OCI-LY1 (cell line): ENCODE results near the gene GLRA3.

Experiments
- H2AFZ ChIP-seq: fragments of 200-600 bp; sonication (generic), shearing (Covaris generic); 2 replicates; pipeline ENCODE4 v1.6.0; 2014; ENCODE audit warnings: antibody characterized with exemption, mild to moderate bottlenecking, low read length
- H3F3A ChIP-seq: fragments of 200-600 bp; sonication (generic), shearing (Covaris generic); 2 replicates; pipeline ENCODE4 v1.6.0; 2014; ENCODE audit warnings: mild to moderate bottlenecking, antibody characterized with exemption, low read length, moderate library complexity; ENCODE audit not compliant: insufficient read depth
- H3K27ac ChIP-seq: fragments of 200-600 bp; sonication (generic); 2 replicates; pipeline ENCODE4 v1.5.1; 2014; ENCODE audit warnings: low read length, mixed run types, mild to moderate bottlenecking, low read depth; ENCODE audit not compliant: poor library complexity, severe bottlenecking
- H3K27me3 ChIP-seq: fragments of 200-600 bp; sonication (generic); 2 replicates; pipeline ENCODE4 v1.6.0; 2014; ENCODE audit warnings: antibody characterized with exemption, mild to moderate bottlenecking, low read length, moderate library complexity; ENCODE audit not compliant: insufficient read depth
- H3K36me3 ChIP-seq: fragments of 200-600 bp; sonication (generic); 2 replicates; pipeline ENCODE4 v1.6.1; 2014; ENCODE audit warnings: mild to moderate bottlenecking, antibody characterized with exemption, low read length, moderate library complexity, mixed read lengths; ENCODE audit not compliant: insufficient read depth
- H3K4me1 ChIP-seq: fragments of 200-600 bp; sonication (generic); 2 replicates; pipeline ENCODE4 v1.5.1; 2014; ENCODE audit warnings: mild to moderate bottlenecking, low read length, moderate library complexity; ENCODE audit not compliant: insufficient read depth, severe bottlenecking
- H3K4me2 ChIP-seq: fragments of 200-600 bp; sonication (generic), shearing (Covaris generic); 2 replicates; pipeline ENCODE4 v1.6.1; 2014; ENCODE audit warnings: low read length
- H3K4me3 ChIP-seq: fragments of 200-600 bp; sonication (generic); 2 replicates; pipeline ENCODE4 v1.5.1; 2014; ENCODE audit warnings: low read length, low read depth, mild to moderate bottlenecking, mixed read lengths; ENCODE audit not compliant: poor library complexity, severe bottlenecking
- H3K79me2 ChIP-seq: fragments of 200-600 bp; shearing (Covaris generic); 2 replicates; pipeline ENCODE4 v1.6.1; 2016; ENCODE audit warnings: mixed run types, low read length, mixed read lengths; ENCODE audit not compliant: insufficient read depth
- H3K9ac ChIP-seq: fragments of 200-600 bp; sonication (generic), shearing (Covaris generic); 2 replicates; pipeline ENCODE4 v1.6.1; 2014; ENCODE audit warnings: mild to moderate bottlenecking, low read length, mixed read lengths
- H3K9me2 ChIP-seq: fragments of 200-600 bp; sonication (generic), shearing (Covaris generic); 2 replicates; pipeline ENCODE4 v1.6.1; 2014; ENCODE audit warnings: low read depth, mild to moderate bottlenecking, low read length, mixed read lengths
- H3K9me3 ChIP-seq: fragments of 200-600 bp; shearing (Covaris generic); 2 replicates; pipeline ENCODE4 v1.6.1; 2014; ENCODE audit warnings: low read length, mixed read lengths
- H4K20me1 ChIP-seq: fragments of 200-600 bp; sonication (generic), shearing (Covaris generic); 2 replicates; pipeline ENCODE4 v1.6.0; 2016; ENCODE audit warnings: mild to moderate bottlenecking, low read length; ENCODE audit not compliant: insufficient read depth
- EZH2 ChIP-seq: fragments of 200-600 bp; sonication (generic), shearing (Covaris generic); IDR thresholded peaks from 2 replicates; pipeline ENCODE4 v1.8.0; 2017; ENCODE audit warnings: borderline replicate concordance, mixed run types, mild to moderate bottlenecking, antibody characterized with exemption, low read length, moderate library complexity, mixed read lengths
- TF ChIP-seq, protein P1 (sequence below): fragments of 200-600 bp; sonication (generic), shearing (Covaris generic); IDR thresholded peaks from 2 replicates; pipeline ENCODE4 v1.5.1; 2017; ENCODE audit warnings: mild to moderate bottlenecking, antibody characterized with exemption, low read length, moderate library complexity, mixed read lengths

The GLRA3 gene

GRCh38 chr4:174810834-174811233, 18.2 kb downstream of the GLRA3 start:
- Histone ChIP-seq H4K20me1 (no peaks in the 10 kb centered on the region), H3K27me3 (no peaks in the 10 kb centered on the region), H3F3A (no peaks in the 10 kb centered on the region), H3K4me3 (no peak overlapping the region), H3K9me3 (peaks cover 8% of the 10 kb centered on the region), H3K27ac (no peak overlapping the region), H3K4me1 (peaks cover 38% of the 10 kb centered on the region), H3K79me2 (no peaks in the 10 kb centered on the region), H3K9ac (no peak overlapping the region), H3K36me3 (no peaks in the 10 kb centered on the region), H2AFZ (no peak overlapping the region), H3K4me2 (no peak overlapping the region; the same call in 1 of the 2 replicates), H3K9me2 (no peaks in the 10 kb centered on the region)
- TF ChIP-seq, protein P1, sequence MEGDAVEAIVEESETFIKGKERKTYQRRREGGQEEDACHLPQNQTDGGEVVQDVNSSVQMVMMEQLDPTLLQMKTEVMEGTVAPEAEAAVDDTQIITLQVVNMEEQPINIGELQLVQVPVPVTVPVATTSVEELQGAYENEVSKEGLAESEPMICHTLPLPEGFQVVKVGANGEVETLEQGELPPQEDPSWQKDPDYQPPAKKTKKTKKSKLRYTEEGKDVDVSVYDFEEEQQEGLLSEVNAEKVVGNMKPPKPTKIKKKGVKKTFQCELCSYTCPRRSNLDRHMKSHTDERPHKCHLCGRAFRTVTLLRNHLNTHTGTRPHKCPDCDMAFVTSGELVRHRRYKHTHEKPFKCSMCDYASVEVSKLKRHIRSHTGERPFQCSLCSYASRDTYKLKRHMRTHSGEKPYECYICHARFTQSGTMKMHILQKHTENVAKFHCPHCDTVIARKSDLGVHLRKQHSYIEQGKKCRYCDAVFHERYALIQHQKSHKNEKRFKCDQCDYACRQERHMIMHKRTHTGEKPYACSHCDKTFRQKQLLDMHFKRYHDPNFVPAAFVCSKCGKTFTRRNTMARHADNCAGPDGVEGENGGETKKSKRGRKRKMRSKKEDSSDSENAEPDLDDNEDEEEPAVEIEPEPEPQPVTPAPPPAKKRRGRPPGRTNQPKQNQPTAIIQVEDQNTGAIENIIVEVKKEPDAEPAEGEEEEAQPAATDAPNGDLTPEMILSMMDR = no peak
- no peak for TF ChIP-seq EZH2

GRCh38 chr4:174808836-174809235, 20.2 kb downstream of the GLRA3 start:
- Histone ChIP-seq H3K79me2 (no peaks in the 10 kb centered on the region), H3F3A (no peaks in the 10 kb centered on the region), H4K20me1 (no peaks in the 10 kb centered on the region), H3K9me2 (no peaks in the 10 kb centered on the region), H3K27ac (no peak overlapping the region), H3K9me3 (no peaks in the 10 kb centered on the region), H3K4me1 (peaks cover 34% of the 10 kb centered on the region), H3K4me2 (no peak overlapping the region), H2AFZ (no peak overlapping the region), H3K4me3 (no peak overlapping the region), H3K27me3 (no peaks in the 10 kb centered on the region), H3K9ac (no peak overlapping the region), H3K36me3 (no peaks in the 10 kb centered on the region)
- TF ChIP-seq EZH2 = no peak
- TF ChIP-seq, protein P1 = no peak

DNA sequence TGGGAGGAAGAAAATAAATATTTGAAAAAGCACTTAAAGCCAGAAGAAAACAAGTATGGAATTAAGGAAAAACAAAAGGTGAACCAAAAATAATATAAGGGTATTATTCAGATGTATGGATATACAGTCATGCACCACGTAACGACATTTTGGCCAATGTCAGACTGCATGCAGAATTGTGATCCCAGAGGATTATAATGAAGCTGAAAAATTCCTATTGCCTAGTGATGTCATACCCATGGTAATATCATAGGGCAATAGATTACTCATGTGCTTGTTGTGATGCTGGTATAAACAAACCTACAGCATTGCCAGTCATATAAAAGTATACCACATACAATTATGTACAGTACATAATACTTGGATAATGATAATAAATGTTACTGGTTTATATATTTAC, 20.9 kb downstream of the GLRA3 start:
- H3K27ac ChIP-seq = no peak overlapping the region
- no peak overlapping the region for H3K4me2 ChIP-seq
- no peak overlapping the region for H2AFZ ChIP-seq
- no peaks in the 10 kb centered on the region for H3K27me3 ChIP-seq
- no peaks in the 10 kb centered on the region for H3K9me2 ChIP-seq
- no peak overlapping the region for H3K9ac ChIP-seq
- H3K4me1 ChIP-seq = peaks cover 27% of the 10 kb centered on the region
- H3F3A ChIP-seq = no peaks in the 10 kb centered on the region
- no peaks in the 10 kb centered on the region for H4K20me1 ChIP-seq
- TF ChIP-seq, protein P1 = no peak
- TF ChIP-seq EZH2 = no peak
- H3K36me3 ChIP-seq = no peaks in the 10 kb centered on the region
- H3K9me3 ChIP-seq = no peaks in the 10 kb centered on the region; the same call in 1 of the 2 replicates
- no peaks in the 10 kb centered on the region for H3K79me2 ChIP-seq
- no peak overlapping the region for H3K4me3 ChIP-seq
